OCI-LY7 (cell line): ENCODE measurements around the gene DPEP1. TPM values are rescaled to one million over a fixed set of nuclear protein-coding genes. Genes with fewer than 3 reads are reported as not detected.

Experiments
- BruUV-seq: library from RNA; stranded (reverse); fragments of 400-500 nt; replicated peaks from 2 replicates; lab custom pipeline; 2021; lab: Mats Ljungman, UMichigan
- CTCF ChIA-PET: fragments of 300-600 bp; sonication (Branson Sonifier 250); formaldehyde crosslinking; loops from one replicate; lab custom pipeline; 2022; ENCODE audit warnings: antibody characterized with exemption; ENCODE audit not compliant: unreplicated experiment; lab: Charles Lee
- POLR2A ChIA-PET: fragments of 300-600 bp; sonication (Branson Sonifier 250); formaldehyde crosslinking; loops from one replicate; lab custom pipeline; 2022; ENCODE audit warnings: antibody characterized with exemption; lab: Charles Lee
- DNase-seq: peaks from one replicate; pipeline ENCODE4 v3.0.0-alpha.2; 2015; ENCODE audit warnings: low spot score
- H2AFZ ChIP-seq: fragments of 200-600 bp; sonication (generic), shearing (Covaris generic); 2 replicates; pipeline ENCODE4 v1.6.1; 2014; ENCODE audit warnings: mild to moderate bottlenecking, antibody characterized with exemption, low read length, moderate library complexity
- H3K27ac ChIP-seq: fragments of 200-600 bp; sonication (generic); 2 replicates; pipeline ENCODE4 v1.5.1; 2014; ENCODE audit warnings: mixed run types, low read depth, mild to moderate bottlenecking, moderate library complexity, low read length, inconsistent platforms; ENCODE audit not compliant: poor library complexity, severe bottlenecking
- H3K36me3 ChIP-seq: fragments of 200-600 bp; sonication (generic); 2 replicates; pipeline ENCODE4 v1.6.1; 2014; ENCODE audit warnings: mild to moderate bottlenecking, antibody characterized with exemption, low read length, moderate library complexity, mixed read lengths; ENCODE audit not compliant: insufficient read depth
- H3K4me1 ChIP-seq: fragments of 200-600 bp; sonication (generic); 2 replicates; pipeline ENCODE4 v1.5.1; 2014; ENCODE audit warnings: mild to moderate bottlenecking, low read length; ENCODE audit not compliant: insufficient read depth, poor library complexity, severe bottlenecking
- H3K4me2 ChIP-seq: fragments of 200-600 bp; sonication (generic); 2 replicates; pipeline ENCODE4 v1.6.1; 2014; ENCODE audit warnings: mild to moderate bottlenecking, low read length
- H3K4me3 ChIP-seq: fragments of 200-600 bp; sonication (generic); 2 replicates; pipeline ENCODE4 v1.5.1; 2014; ENCODE audit warnings: mild to moderate bottlenecking, low read depth, low read length; ENCODE audit not compliant: poor library complexity, severe bottlenecking
- H3K79me2 ChIP-seq: fragments of 200-600 bp; sonication (generic); 2 replicates; pipeline ENCODE4 v1.6.1; 2016; ENCODE audit warnings: low read depth, mild to moderate bottlenecking, low read length, moderate library complexity, mixed read lengths; ENCODE audit not compliant: insufficient read depth
- H3K9me2 ChIP-seq: fragments of 200-600 bp; sonication (generic); 2 replicates; pipeline ENCODE4 v1.6.1; 2016; ENCODE audit warnings: mild to moderate bottlenecking, low read length, mixed read lengths; ENCODE audit not compliant: insufficient read depth
- H3K9me3 ChIP-seq: fragments of 200-600 bp; sonication (generic); 2 replicates; pipeline ENCODE4 v1.6.1; 2014; ENCODE audit warnings: mild to moderate bottlenecking, mixed run types, low read length, mixed read lengths
- H4K20me1 ChIP-seq: fragments of 200-600 bp; sonication (generic); 2 replicates; pipeline ENCODE4 v1.6.1; 2014; ENCODE audit warnings: mild to moderate bottlenecking, antibody characterized with exemption, low read length, moderate library complexity, mixed read lengths; ENCODE audit not compliant: insufficient read depth
- EZH2phosphoT487 ChIP-seq: fragments of 200-600 bp; sonication (generic); IDR thresholded peaks from 2 replicates; pipeline ENCODE4 v1.6.1; 2018; ENCODE audit warnings: low read depth, borderline replicate concordance, mild to moderate bottlenecking, mixed run types, antibody characterized with exemption, low read length, moderate library complexity, mixed read lengths
- intact Hi-C: fragments of 100-400 bp; cut with micrococcal nuclease; formaldehyde crosslinking; loops from one replicate; pipeline ENCODE4 v1.10.0; 2022; ENCODE audit not compliant: unreplicated experiment
- total RNA-seq, 2 experiments: library from RNA; depleted of rRNA in 1 of 2; stranded (reverse); fragments of >200 nt in 1 of 2; shearing (Covaris generic) in 1 of 2; gene quantifications; 2 replicates each; pipeline ENCODE4 v1.2.3, GENCODE V29; 2014 to 2022
- TF ChIP-seq, protein P1 (sequence below): fragments of 200-600 bp; sonication (generic); conservative IDR thresholded peaks from 2 replicates; pipeline ENCODE4 v1.5.1; 2014; ENCODE audit warnings: mild to moderate bottlenecking, antibody characterized with exemption, low read length, moderate library complexity, mixed read lengths

DPEP1 gene
- total RNA-seq, 2 experiments from 2014 or later: not detected

DNA sequence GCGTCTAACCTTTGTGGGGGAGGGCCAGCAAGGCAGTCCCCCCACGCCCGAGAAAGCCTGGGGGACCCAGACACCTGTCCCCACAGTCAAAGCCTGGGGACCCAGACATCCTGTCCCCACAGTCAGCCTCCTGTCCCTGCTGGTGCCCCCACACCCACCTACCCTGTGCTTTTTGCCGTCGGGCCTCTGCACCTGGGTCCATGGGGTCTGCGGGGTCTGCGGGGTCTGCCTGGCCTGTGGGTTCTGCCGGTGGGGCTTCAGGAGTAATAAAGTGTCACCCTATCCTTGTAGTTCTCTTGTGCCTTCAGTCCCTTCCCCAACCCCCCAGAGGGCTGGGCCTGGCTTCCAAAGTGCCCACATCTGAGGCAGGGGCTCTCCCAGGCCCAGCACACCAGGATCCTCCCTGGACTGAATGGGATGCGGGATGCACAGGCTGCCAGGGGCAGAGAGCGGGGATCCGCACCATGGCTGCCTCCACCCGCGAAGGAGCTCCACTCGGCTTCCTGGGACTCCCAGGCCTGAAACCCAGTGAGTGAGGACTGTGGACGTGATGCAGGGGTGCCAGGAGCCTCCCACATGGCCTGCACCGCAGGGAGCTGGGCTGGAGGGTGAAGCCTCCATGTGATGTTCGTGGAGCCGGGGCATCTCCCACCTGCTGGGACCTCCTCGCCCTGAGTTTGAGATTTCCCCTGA is 16.3 kb upstream of the DPEP1 start:
- no peaks in the 10 kb centered on the region for H4K20me1 ChIP-seq
- no peaks in the 10 kb centered on the region for H3K36me3 ChIP-seq
- no peaks in the 10 kb centered on the region for H3K4me1 ChIP-seq
- ChIA-PET POLR2A (no interaction called here), CTCF (no interaction called here)
- no peak overlapping the region for H3K4me2 ChIP-seq
- no peaks in the 10 kb centered on the region for H3K9me3 ChIP-seq
- H2AFZ ChIP-seq: no peak overlapping the region
- no TSS peak for BruUV-seq
- intact Hi-C loops: no loop called here
- no peaks in the 10 kb centered on the region for H3K79me2 ChIP-seq
- H3K4me3 ChIP-seq: no peak overlapping the region
- no peaks in the 10 kb centered on the region for H3K9me2 ChIP-seq
- TF ChIP-seq, protein P1, sequence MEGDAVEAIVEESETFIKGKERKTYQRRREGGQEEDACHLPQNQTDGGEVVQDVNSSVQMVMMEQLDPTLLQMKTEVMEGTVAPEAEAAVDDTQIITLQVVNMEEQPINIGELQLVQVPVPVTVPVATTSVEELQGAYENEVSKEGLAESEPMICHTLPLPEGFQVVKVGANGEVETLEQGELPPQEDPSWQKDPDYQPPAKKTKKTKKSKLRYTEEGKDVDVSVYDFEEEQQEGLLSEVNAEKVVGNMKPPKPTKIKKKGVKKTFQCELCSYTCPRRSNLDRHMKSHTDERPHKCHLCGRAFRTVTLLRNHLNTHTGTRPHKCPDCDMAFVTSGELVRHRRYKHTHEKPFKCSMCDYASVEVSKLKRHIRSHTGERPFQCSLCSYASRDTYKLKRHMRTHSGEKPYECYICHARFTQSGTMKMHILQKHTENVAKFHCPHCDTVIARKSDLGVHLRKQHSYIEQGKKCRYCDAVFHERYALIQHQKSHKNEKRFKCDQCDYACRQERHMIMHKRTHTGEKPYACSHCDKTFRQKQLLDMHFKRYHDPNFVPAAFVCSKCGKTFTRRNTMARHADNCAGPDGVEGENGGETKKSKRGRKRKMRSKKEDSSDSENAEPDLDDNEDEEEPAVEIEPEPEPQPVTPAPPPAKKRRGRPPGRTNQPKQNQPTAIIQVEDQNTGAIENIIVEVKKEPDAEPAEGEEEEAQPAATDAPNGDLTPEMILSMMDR: no peak
- no peak for TF ChIP-seq EZH2phosphoT487
- no peak overlapping the region for H3K27ac ChIP-seq
- DNase-seq: no peak

DNA sequence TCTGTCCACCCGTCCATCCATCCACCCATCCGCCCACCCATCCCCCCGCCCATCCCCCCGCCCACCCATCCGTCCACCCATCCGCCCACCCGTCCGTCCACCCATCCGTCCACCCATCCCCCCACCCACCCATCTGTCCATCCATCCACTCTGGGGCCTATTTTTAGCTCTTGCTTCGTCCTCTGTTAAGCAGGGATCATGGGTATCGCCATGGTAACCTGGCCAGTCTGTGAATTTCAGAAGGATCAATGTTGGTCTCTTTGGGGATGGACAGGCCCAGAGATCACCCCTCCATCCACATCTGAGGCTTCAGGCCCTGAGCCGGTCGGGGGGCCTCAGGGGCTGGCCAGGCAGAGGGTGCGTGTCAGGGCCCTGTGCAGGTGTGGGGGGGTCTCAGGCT is 15.2 kb upstream of the DPEP1 start:
- Histone ChIP-seq H3K4me3 (no peak overlapping the region), H3K4me2 (no peak overlapping the region), H3K9me2 (no peaks in the 10 kb centered on the region), H4K20me1 (no peaks in the 10 kb centered on the region), H2AFZ (no peak overlapping the region), H3K27ac (no peak overlapping the region), H3K4me1 (no peaks in the 10 kb centered on the region), H3K79me2 (no peaks in the 10 kb centered on the region), H3K36me3 (no peaks in the 10 kb centered on the region), H3K9me3 (no peaks in the 10 kb centered on the region)
- CTCF ChIA-PET: no interaction called here
- no TSS peak for BruUV-seq
- TF ChIP-seq EZH2phosphoT487: no peak
- TF ChIP-seq, protein P1: no peak
- intact Hi-C loops: loop anchor here (2.0 kb wide), 1 partner anchor 43 kb away; no protein-coding TSS in a partner anchor
- POLR2A ChIA-PET: no interaction called here
- DNase-seq: no peak

DNA sequence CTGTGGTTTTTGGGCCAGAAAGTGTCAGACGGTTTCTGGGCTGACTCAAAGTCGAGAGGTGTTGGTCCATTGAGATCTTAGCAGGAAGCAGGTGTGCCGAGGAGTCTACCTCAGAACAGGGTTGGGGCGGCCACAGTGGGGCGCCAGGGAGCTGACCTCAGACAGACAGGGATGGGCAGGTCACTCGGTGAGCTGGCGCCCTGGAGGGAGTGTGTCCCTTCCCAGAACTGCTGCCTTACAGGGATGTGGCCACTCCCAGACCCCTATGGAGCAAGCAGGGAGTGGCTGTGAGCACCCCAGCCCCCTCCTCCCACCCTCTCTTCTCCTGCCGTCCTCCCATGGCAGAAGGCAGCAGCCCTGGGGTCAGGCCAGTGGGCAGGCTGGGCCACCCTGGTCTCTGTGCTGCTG is 14.0 kb upstream of the DPEP1 start:
- TF ChIP-seq, protein P1: peak; percentile 65
- TF ChIP-seq EZH2phosphoT487: no peak
- Histone ChIP-seq H3K36me3 (no peaks in the 10 kb centered on the region), H4K20me1 (no peaks in the 10 kb centered on the region), H3K27ac (no peak overlapping the region), H3K9me2 (no peaks in the 10 kb centered on the region), H3K4me1 (no peaks in the 10 kb centered on the region), H2AFZ (no peak overlapping the region), H3K9me3 (no peaks in the 10 kb centered on the region), H3K4me2 (no peak overlapping the region), H3K4me3 (no peak overlapping the region), H3K79me2 (no peaks in the 10 kb centered on the region)
- ChIA-PET POLR2A (no interaction called here), CTCF (no interaction called here)
- BruUV-seq: no TSS peak
- intact Hi-C loops: loop anchor here (2.0 kb wide), 1 partner anchor 41 kb away; no protein-coding TSS in a partner anchor
- peak; percentile 45 for DNase-seq
